Lung (tissue), 12 donors: ENCODE data around the gene AFG1L. TPM values are rescaled to one million over a fixed set of nuclear protein-coding genes. Genes with fewer than 3 reads are reported as not detected.

Experiments used
- ATAC-seq: fragments of 200-7000 bp; cut with Tn5 transposase; one replicate; pipeline ENCODE4 v1.9.1; 2020; ENCODE audit warnings: moderate number of reproducible peaks; ENCODE audit not compliant: insufficient read depth, low FRiP score
- DNase-seq, 3 donors: peaks; one replicate each; pipeline ENCODE4 v3.0.0-alpha.2; 2013 to 2017
- H3K27ac ChIP-seq, 2 donors: one replicate each; pipeline ENCODE4 v1.5.1; 2013; ENCODE audit warnings: mild to moderate bottlenecking in 2 of 2, moderate library complexity in 2 of 2, control low read depth in 1 of 2, inconsistent platforms in 1 of 2, low read depth in 1 of 2, low read length in 1 of 2
- H3K27me3 ChIP-seq, 3 donors: one replicate each; pipeline ENCODE4 v1.5.1; 2013; ENCODE audit warnings: low read length in 2 of 3; ENCODE audit not compliant: control insufficient read depth in 3 of 3, insufficient read depth in 3 of 3
- H3K36me3 ChIP-seq, 4 donors: one replicate each; pipeline ENCODE4 v1.5.1; 2013; ENCODE audit warnings: low read length in 4 of 4, mild to moderate bottlenecking in 1 of 4, moderate library complexity in 1 of 4; ENCODE audit not compliant: control insufficient read depth in 4 of 4, insufficient read depth in 4 of 4
- H3K4me1 ChIP-seq, 5 donors: one replicate each; pipeline ENCODE4 v1.5.1; 2013; ENCODE audit warnings: low read length in 5 of 5, mild to moderate bottlenecking in 2 of 5, moderate library complexity in 1 of 5; ENCODE audit not compliant: control insufficient read depth in 5 of 5, insufficient read depth in 5 of 5
- H3K4me3 ChIP-seq: one replicate; pipeline ENCODE4 v1.5.1; 2013; ENCODE audit warnings: mild to moderate bottlenecking, control low read depth, moderate library complexity
- H3K9ac ChIP-seq, 2 donors: one replicate each; pipeline ENCODE4 v1.5.1; 2013; ENCODE audit warnings: low read length in 2 of 2, control low read depth in 1 of 2; ENCODE audit not compliant: insufficient read depth in 1 of 2
- H3K9me3 ChIP-seq, 4 donors: one replicate each; pipeline ENCODE4 v1.5.1; 2013; ENCODE audit warnings: low read length in 3 of 4, mild to moderate bottlenecking in 1 of 4, moderate library complexity in 1 of 4; ENCODE audit not compliant: control insufficient read depth in 4 of 4, insufficient read depth in 3 of 4
- WGBS, 2 donors: extraction: QIAGEN DNeasy Blood & Tissue Kit; methylation state at CpG; one replicate each; pipeline ENCODE4 v1.1.7; 2013; 5-methylcytosine and 5-hydroxymethylcytosine counted together
- polyA plus RNA-seq, 2 donors: library from polyadenylated mRNA; stranded (reverse); fragments of 200-250 nt; gene quantifications; one replicate each; pipeline ENCODE4 v1.2.1, GENCODE V29; 2013
- total RNA-seq, 2 donors: library from RNA; depleted of rRNA in 1 of 2; stranded (reverse); fragments of >200 nt in 1 of 2; gene quantifications; one replicate each; pipeline ENCODE4 v1.2.1, GENCODE V29; 2014 to 2021
- TF ChIP-seq, protein P1 (sequence below): IDR thresholded peaks from 2 replicates; pipeline ENCODE4 v1.5.1; 2012; ENCODE audit warnings: mild to moderate bottlenecking; ENCODE audit errors: control extremely low read depth, extremely low read depth
- donor health status: control.
- donor health status: control.
- donor health status: Bipolar disorder and iron deficiency.
- donor health status: healthy.
- donor health status: DM: yes; HTN: yes; CAD: no.

AFG1L gene
- total and polyA plus RNA-seq, 4 donors, result 2.0 to 9.5 (median 5.5) TPM

DNA sequence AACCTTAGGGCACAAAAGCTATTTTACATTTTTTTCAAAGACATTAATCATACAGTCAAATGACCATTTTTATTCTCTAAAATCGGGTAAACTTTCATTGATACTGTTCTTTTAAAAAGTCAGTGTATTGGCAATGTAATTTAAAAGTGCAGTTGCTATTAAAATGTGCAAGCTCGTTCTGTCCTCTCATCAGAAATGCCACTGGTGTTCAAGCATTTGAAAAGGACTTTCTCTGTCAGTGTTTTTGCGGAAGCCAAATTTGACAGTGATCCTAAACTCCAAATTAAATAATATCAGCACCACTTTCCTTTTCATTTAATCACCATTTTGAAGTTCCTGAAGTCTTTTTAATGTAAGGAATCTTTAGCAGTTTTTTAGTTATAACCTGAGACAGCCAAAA is 69.6 kb downstream of the AFG1L start:
- no peak for DNase-seq
- 76 to 77% methylated on average over 3 of the region's 3 CpGs for WGBS, 2 donors
- H3K9me3 ChIP-seq, result no peaks in the 10 kb centered on the region
- peaks cover 0 to 7% (median 1%) of the 10 kb centered on the region in 4 donors for H3K36me3 ChIP-seq
- TF ChIP-seq, protein P1, sequence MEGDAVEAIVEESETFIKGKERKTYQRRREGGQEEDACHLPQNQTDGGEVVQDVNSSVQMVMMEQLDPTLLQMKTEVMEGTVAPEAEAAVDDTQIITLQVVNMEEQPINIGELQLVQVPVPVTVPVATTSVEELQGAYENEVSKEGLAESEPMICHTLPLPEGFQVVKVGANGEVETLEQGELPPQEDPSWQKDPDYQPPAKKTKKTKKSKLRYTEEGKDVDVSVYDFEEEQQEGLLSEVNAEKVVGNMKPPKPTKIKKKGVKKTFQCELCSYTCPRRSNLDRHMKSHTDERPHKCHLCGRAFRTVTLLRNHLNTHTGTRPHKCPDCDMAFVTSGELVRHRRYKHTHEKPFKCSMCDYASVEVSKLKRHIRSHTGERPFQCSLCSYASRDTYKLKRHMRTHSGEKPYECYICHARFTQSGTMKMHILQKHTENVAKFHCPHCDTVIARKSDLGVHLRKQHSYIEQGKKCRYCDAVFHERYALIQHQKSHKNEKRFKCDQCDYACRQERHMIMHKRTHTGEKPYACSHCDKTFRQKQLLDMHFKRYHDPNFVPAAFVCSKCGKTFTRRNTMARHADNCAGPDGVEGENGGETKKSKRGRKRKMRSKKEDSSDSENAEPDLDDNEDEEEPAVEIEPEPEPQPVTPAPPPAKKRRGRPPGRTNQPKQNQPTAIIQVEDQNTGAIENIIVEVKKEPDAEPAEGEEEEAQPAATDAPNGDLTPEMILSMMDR, result no peak
- no peak for ATAC-seq
- H3K4me3 ChIP-seq, result no peak overlapping the region
- no peak overlapping the region for H3K9ac ChIP-seq
- no peaks in the 10 kb centered on the region for H3K4me1 ChIP-seq
- H3K27me3 ChIP-seq, result no peaks in the 10 kb centered on the region
- H3K27ac ChIP-seq, result no peak overlapping the region

DNA sequence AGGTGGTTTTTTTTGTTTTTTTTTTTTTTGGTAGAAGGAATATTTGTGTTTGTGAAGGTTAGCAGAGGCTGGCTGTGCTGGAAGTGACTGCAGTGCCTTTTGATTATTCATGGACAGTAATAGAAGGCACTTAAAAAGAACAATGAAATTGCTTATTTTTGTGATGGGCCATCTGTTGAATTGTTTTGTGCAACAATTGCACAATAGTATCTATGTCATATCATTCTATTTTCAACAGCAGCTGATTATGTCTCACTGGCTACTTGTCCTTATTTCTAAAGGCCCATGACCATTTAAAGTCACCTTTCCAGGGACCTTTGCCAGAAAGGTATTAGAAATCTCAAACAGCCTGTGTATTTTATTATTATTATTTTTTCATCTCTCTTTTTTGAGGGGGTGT is 70.6 kb downstream of the AFG1L start:
- H3K27me3 ChIP-seq, result no peaks in the 10 kb centered on the region
- TF ChIP-seq, protein P1, result no peak
- no peak overlapping the region for H3K9ac ChIP-seq
- peaks cover 0 to 7% (median 0%) of the 10 kb centered on the region in 4 donors for H3K36me3 ChIP-seq
- H3K27ac ChIP-seq, result no peak overlapping the region
- ATAC-seq (no peak), DNase-seq (no peak)
- H3K4me3 ChIP-seq, result no peak overlapping the region
- H3K9me3 ChIP-seq, result no peaks in the 10 kb centered on the region
- H3K4me1 ChIP-seq, result no peaks in the 10 kb centered on the region

DNA sequence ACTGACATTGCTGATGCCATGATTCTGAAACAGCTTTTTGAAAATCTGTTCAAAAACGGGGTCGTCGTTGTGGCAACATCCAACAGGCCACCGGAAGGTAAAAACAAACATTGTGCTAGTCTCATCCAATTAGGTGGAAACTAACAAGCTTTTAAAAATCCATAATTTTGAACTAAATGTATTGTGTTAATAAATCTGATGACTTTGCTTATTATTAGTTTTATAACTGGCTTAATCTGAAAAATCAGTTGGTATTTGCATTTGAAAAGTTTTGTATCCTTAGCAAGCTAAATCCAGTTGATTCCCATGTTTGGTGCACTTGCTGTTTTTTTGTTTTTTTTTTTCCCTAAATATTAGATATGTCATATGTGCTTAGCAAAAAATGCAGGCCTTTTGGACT is 71.4 kb downstream of the AFG1L start:
- 95 to 96% methylated on average over 4 of the region's 4 CpGs for WGBS, 2 donors
- Histone ChIP-seq H3K9ac (no peak overlapping the region), H3K4me3 (no peak overlapping the region), H3K36me3 (peaks cover 0 to 4% (median 0%) of the 10 kb centered on the region in 4 donors), H3K27ac (no peak overlapping the region), H3K4me1 (no peaks in the 10 kb centered on the region), H3K9me3 (no peaks in the 10 kb centered on the region), H3K27me3 (no peaks in the 10 kb centered on the region)
- ATAC-seq (no peak), DNase-seq (no peak)
- TF ChIP-seq, protein P1, result no peak

DNA sequence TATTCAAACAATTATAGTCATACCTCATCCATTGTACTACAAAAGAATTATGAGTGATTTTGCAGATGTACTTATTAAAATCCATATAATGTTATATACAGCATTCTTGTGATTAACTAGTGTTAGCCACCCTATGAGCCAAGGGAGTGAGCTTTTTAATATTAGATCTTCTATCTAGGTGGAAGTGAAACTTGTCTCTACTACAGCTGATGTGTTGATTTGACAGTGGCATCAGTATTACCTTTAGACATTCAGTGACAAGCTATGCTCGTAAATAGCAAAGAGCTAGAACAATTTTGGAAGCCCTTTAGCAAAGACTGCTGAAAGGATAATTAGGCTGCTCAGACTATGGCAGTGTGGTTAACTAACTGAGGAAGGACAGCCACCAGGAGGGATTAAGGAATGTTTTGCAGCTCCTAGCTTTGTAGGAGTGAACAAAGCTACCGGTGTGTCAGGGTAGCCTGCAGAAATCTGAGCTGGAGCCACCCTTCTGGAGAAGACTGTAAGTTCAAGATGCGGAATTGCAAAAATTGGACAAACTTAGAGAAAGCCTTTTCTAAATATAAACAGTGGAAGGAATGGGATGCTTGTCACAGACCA is 73.7 kb downstream of the AFG1L start:
- no peak overlapping the region for H3K9ac ChIP-seq
- 86 to 96% methylated on average over 3 of the region's 3 CpGs for WGBS, 2 donors
- H3K27me3 ChIP-seq, result no peaks in the 10 kb centered on the region
- ATAC-seq (no peak), DNase-seq (no peak)
- no peaks in the 10 kb centered on the region for H3K4me1 ChIP-seq
- TF ChIP-seq, protein P1, result no peak
- H3K27ac ChIP-seq, result no peak overlapping the region
- peaks cover 0 to 4% (median 0%) of the 10 kb centered on the region in 4 donors for H3K36me3 ChIP-seq
- H3K9me3 ChIP-seq, result no peaks in the 10 kb centered on the region
- H3K4me3 ChIP-seq, result no peak overlapping the region
